Measurements from ENCODE around the gene GP1BA.

GRCh38 chr17:4948931-4949320, 16.8 kb downstream of the GP1BA start:
- TF ChIP-seq CTCF (IDR thresholded peaks at IDR 0.05 in 4 of 5, conservative IDR thresholded peaks at IDR 0.05 in 1 of 5), result no peak
- peak; percentile 15 to 78 for TF ChIP-seq POLR2A (IDR thresholded peaks at IDR 0.05)
